Uterus (tissue), 2 donors: Measurements from ENCODE around the gene SETSIP.

Source experiments
- POLR2A ChIP-seq, 2 donors: fragments of 450-650 bp; IDR thresholded peaks; one replicate each; pipeline ENCODE4 v1.6.1; 2016; ENCODE audit warnings: antibody characterized with exemption in 2 of 2, mild to moderate bottlenecking in 1 of 2, moderate library complexity in 1 of 2
- TF ChIP-seq, protein P1 (sequence below), 4 experiments: fragments of 200-600 bp in 2 of 4; fragments of 450-650 bp in 2 of 4; sonication (generic) in 2 of 4; IDR thresholded peaks; one replicate each; pipeline ENCODE4 v1.5.1; 2016 to 2019; ENCODE audit warnings: antibody characterized with exemption in 4 of 4, mild to moderate bottlenecking in 2 of 4, moderate library complexity in 1 of 4

DNA sequence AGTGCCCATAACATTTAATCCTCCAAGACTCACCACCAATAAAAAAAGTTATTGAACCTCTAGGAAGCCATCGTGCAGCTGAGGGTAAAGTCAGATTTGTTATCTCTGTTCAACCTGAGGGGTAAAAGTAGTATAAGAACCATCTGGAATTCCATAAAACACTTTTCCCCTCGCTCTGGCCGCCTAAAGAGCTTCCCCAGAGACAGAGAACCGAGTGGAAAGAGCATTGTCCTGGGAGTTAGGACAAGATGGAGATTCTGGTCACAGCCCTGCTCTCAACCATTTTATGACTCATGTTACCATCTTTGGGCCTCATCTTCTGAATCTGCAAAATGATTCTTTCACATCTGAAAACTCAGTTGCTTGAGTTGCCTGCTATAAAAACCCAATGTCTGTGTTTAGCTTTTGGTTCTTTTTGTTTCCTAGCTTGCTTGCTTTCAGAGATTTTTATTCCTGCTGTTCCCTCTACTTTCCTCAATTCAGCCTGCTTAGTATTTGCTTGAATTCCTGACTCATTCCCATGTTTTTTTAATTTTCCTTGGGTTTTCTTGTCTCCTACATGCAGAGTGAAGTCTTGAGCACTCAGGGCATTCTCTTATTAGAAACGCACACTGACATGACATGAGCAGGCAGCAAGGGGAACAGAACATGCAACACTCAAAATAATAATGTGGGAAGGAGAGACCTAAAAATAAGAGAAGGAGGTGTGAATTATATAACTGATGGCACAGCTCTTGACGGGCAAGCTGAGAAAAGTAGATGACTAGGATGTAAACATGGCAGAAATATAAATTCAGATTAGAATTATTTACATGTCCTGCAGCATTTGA is 43.7 kb downstream of the SETSIP start:
- TF ChIP-seq, protein P1, sequence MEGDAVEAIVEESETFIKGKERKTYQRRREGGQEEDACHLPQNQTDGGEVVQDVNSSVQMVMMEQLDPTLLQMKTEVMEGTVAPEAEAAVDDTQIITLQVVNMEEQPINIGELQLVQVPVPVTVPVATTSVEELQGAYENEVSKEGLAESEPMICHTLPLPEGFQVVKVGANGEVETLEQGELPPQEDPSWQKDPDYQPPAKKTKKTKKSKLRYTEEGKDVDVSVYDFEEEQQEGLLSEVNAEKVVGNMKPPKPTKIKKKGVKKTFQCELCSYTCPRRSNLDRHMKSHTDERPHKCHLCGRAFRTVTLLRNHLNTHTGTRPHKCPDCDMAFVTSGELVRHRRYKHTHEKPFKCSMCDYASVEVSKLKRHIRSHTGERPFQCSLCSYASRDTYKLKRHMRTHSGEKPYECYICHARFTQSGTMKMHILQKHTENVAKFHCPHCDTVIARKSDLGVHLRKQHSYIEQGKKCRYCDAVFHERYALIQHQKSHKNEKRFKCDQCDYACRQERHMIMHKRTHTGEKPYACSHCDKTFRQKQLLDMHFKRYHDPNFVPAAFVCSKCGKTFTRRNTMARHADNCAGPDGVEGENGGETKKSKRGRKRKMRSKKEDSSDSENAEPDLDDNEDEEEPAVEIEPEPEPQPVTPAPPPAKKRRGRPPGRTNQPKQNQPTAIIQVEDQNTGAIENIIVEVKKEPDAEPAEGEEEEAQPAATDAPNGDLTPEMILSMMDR (IDR thresholded peaks at IDR 0.05) = no peak
- no peak for TF ChIP-seq POLR2A (IDR thresholded peaks at IDR 0.05)
